ENCODE data around the gene ITGA11. TPM values are rescaled to one million over a fixed set of nuclear protein-coding genes. Genes with fewer than 3 reads are reported as not detected.
"Not testable (repeated sequence)": the region's sequence is repeated elsewhere in the genome, so short reads cannot be mapped to it uniquely, and the experiment has no call there.

The ITGA11 gene
- total RNA-seq, 1 experiment from 2014 or later = not detected

- intact Hi-C loops (cut with micrococcal nuclease) = no loop called here
- Histone ChIP-seq H3K79me2 (ENCODE audit: low read length) (no peaks in the 10 kb centered on the region), H4K20me1 (ENCODE audit: low read length) (no peaks in the 10 kb centered on the region), H3F3A (ENCODE audit: low read length, unreplicated experiment) (no peaks in the 10 kb centered on the region), H3K4me1 (ENCODE audit: insufficient read depth, low read length) (peaks cover 7% of the 10 kb centered on the region), H3K4me3 (ENCODE audit: low read length) (no peak overlapping the region), H3K27me3 (ENCODE audit: low read length) (no peaks in the 10 kb centered on the region), H3K4me2 (ENCODE audit: low read length) (peak overlapping the region; percentile 22), H3K9ac (ENCODE audit: low read length) (no peak overlapping the region), H3K36me3 (ENCODE audit: low read depth, low read length) (no peaks in the 10 kb centered on the region), H3K27ac (ENCODE audit: low read length) (no peak overlapping the region), H2AFZ (ENCODE audit: low read length) (no peak overlapping the region), H3K9me3 (ENCODE audit: low read length) (no peaks in the 10 kb centered on the region), H3K9me2 (replicated peaks; ENCODE audit: low read length) (no peaks in the 10 kb centered on the region)
- DNase-seq (peak; percentile 39), ATAC-seq (no peak)
- CTCF ChIA-PET = no interaction called here
- BruUV-seq (replicated peaks) = no TSS peak
- no peak for TF ChIP-seq CTCF (conservative IDR thresholded peaks at IDR 0.05; ENCODE audit: low read depth, low read length)
- TF ChIP-seq EZH2 (IDR thresholded peaks at IDR 0.05; ENCODE audit: low read length, unreplicated experiment) = no peak
- no peak for TF ChIP-seq EZH2phosphoT487 (IDR thresholded peaks at IDR 0.05; ENCODE audit: borderline replicate concordance, low read length)
- POLR2A ChIA-PET (ENCODE audit: unreplicated experiment) = no interaction called here
Measured at GRCh38 chr15:68400066-68400456, 31.9 kb downstream of the ITGA11 start.

GRCh38 chr15:68399096-68400065, 32.6 kb downstream of the ITGA11 start:
- no peak for TF ChIP-seq EZH2 (IDR thresholded peaks at IDR 0.05; ENCODE audit: low read length, unreplicated experiment)
- TF ChIP-seq EZH2phosphoT487 (IDR thresholded peaks at IDR 0.05; ENCODE audit: borderline replicate concordance, low read length) = no peak
- TF ChIP-seq CTCF (conservative IDR thresholded peaks at IDR 0.05; ENCODE audit: low read depth, low read length) = no peak
- Histone ChIP-seq H3K36me3 (ENCODE audit: low read depth, low read length) (no peaks in the 10 kb centered on the region), H2AFZ (ENCODE audit: low read length) (no peak overlapping the region), H3K27ac (ENCODE audit: low read length) (no peak overlapping the region), H3K9me2 (replicated peaks; ENCODE audit: low read length) (no peaks in the 10 kb centered on the region), H4K20me1 (ENCODE audit: low read length) (no peaks in the 10 kb centered on the region), H3K4me3 (ENCODE audit: low read length) (no peak overlapping the region), H3K9ac (ENCODE audit: low read length) (no peak overlapping the region), H3K79me2 (ENCODE audit: low read length) (no peaks in the 10 kb centered on the region), H3F3A (ENCODE audit: low read length, unreplicated experiment) (no peaks in the 10 kb centered on the region), H3K27me3 (ENCODE audit: low read length) (no peaks in the 10 kb centered on the region), H3K9me3 (ENCODE audit: low read length) (no peaks in the 10 kb centered on the region), H3K4me2 (ENCODE audit: low read length) (peak overlapping the region; percentile 22), H3K4me1 (ENCODE audit: insufficient read depth, low read length) (peaks cover 7% of the 10 kb centered on the region)
- no TSS peak for BruUV-seq (replicated peaks)
- ChIA-PET POLR2A (ENCODE audit: unreplicated experiment) (no interaction called here), CTCF (interaction anchor here (0.6 kb wide), 1 partner anchor 102 kb away, joined by 4 read pairs; no protein-coding TSS in a partner anchor)
- intact Hi-C loops (cut with micrococcal nuclease) = no loop called here
- ATAC-seq (no peak), DNase-seq (no peak)

GRCh38 chr15:68397999-68398398, 34.0 kb downstream of the ITGA11 start:
- DNase-seq; H3K9ac ChIP-seq (ENCODE audit: low read length); H3K79me2 ChIP-seq (ENCODE audit: low read length); H3K27ac ChIP-seq (ENCODE audit: low read length); BruUV-seq (replicated peaks); H3K36me3 ChIP-seq (ENCODE audit: low read depth, low read length); H4K20me1 ChIP-seq (ENCODE audit: low read length); H3F3A ChIP-seq (ENCODE audit: low read length, unreplicated experiment); CTCF ChIA-PET; H3K4me1 ChIP-seq (ENCODE audit: insufficient read depth, low read length); H3K9me3 ChIP-seq (ENCODE audit: low read length); H3K4me2 ChIP-seq (ENCODE audit: low read length); H3K27me3 ChIP-seq (ENCODE audit: low read length); POLR2A ChIA-PET (ENCODE audit: unreplicated experiment); ATAC-seq; intact Hi-C loops (cut with micrococcal nuclease); H2AFZ ChIP-seq (ENCODE audit: low read length); H3K4me3 ChIP-seq (ENCODE audit: low read length); H3K9me2 ChIP-seq (replicated peaks; ENCODE audit: low read length): not testable (repeated sequence)

All from PC-3 (cell line).